Measurements from ENCODE around the gene SNRNP48. TPM values are rescaled to one million over a fixed set of nuclear protein-coding genes. Genes with fewer than 3 reads are reported as not detected.

The SNRNP48 gene
- total and polyA plus RNA-seq, 10 of the 15 experiments (the other 5 are each of a cell fraction or from before 2014, with no cell fraction given) = 3.2 to 14.4 (median 8.9) TPM

DNA sequence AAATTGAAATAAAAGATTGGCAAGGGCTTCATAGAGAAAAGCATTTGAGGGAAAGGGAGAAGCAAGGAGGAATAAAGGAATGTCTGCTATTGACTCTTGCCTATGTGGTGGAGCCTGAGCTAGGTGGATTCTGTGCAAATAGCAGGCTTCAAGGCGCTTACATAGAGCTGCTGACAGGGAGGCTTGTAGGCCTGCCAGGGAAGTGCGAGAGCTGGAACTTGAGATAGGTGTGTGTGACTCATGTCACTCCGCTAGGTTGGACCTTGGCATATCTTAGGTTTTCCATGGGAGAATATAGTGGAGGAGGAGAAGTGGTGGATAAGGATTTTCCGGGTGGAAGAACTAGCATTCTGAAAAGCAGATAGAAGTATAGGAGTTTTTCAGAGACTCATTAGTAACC lies 14.0 kb downstream of the SNRNP48 start:
- no peak for DNase-seq (ENCODE audit: low read depth, low spot score)
- in situ Hi-C loops (cut with MboI) (no loop called here), intact Hi-C loops (cut with micrococcal nuclease; ENCODE audit: unreplicated experiment) (no loop called here)
- POLR2A ChIA-PET = interaction anchor here (1.0 kb wide), 1 partner anchor 9 kb away, joined by 5 read pairs; no protein-coding TSS in a partner anchor
- no peak for ATAC-seq
- no peak for FAIRE-seq
- Histone ChIP-seq H3K27me3 (replicated peaks in 1 of 2; ENCODE audit: control insufficient read depth in 2 of 2, insufficient read depth in 2 of 2, low read length in 1 of 2) (no peaks in the 10 kb centered on the region), H3K9me3 (replicated peaks; ENCODE audit: control insufficient read depth, insufficient read depth, low read length) (no peaks in the 10 kb centered on the region), H2AFZ (ENCODE audit: control insufficient read depth, low read depth, low read length) (no peak overlapping the region), H3K36me3 (ENCODE audit: control insufficient read depth in 2 of 2, insufficient read depth in 2 of 2, low read length in 1 of 2) (peaks cover 6 to 24% of the 10 kb centered on the region in 2 experiments), H3K27ac (ENCODE audit: control insufficient read depth, insufficient read depth) (no peak overlapping the region), H4K20me1 (ENCODE audit: control insufficient read depth, insufficient read depth) (no peaks in the 10 kb centered on the region), H3K9ac (ENCODE audit: control insufficient read depth, insufficient read depth, low read length) (no peak overlapping the region), H3K79me2 (ENCODE audit: control insufficient read depth, insufficient read depth, low read length) (no peaks in the 10 kb centered on the region), H3K4me1 (ENCODE audit: control insufficient read depth, insufficient read depth, low read length) (peaks cover 3% of the 10 kb centered on the region; the same call in 1 of the 2 replicates), H3K4me2 (ENCODE audit: control insufficient read depth, insufficient read depth) (no peak overlapping the region), H3K4me3 (no peak overlapping the region)
- no TSS peak for BruUV-seq (replicated peaks)
- 98% methylated on average over 4 of the region's 4 CpGs for WGBS (ENCODE audit: insufficient coverage, insufficient replicate concordance, low lambda C conversion rate, missing lambda C conversion rate)
- CTCF ChIA-PET = interaction anchor here (1.1 to 1.5 kb wide), 2 partner anchors 11 to 298 kb away, joined by 3 read pairs; no protein-coding TSS in a partner anchor
- SMC1A ChIA-PET (ENCODE audit: uncharacterized antibody, unreplicated experiment) = interaction anchor here (0.9 to 2.0 kb wide), 3 partner anchors 27 to 328 kb away, joined by 3 to 7 read pairs (median 3); no protein-coding TSS in a partner anchor
- RAD21 ChIA-PET (ENCODE audit: unreplicated experiment) = interaction anchor here (1.5 kb wide), 1 partner anchor 328 kb away, joined by 3 read pairs; no protein-coding TSS in a partner anchor
- no peak for TF ChIP-seq ZNF24 (IDR thresholded peaks at IDR 0.05)
- TF ChIP-seq, protein P1, sequence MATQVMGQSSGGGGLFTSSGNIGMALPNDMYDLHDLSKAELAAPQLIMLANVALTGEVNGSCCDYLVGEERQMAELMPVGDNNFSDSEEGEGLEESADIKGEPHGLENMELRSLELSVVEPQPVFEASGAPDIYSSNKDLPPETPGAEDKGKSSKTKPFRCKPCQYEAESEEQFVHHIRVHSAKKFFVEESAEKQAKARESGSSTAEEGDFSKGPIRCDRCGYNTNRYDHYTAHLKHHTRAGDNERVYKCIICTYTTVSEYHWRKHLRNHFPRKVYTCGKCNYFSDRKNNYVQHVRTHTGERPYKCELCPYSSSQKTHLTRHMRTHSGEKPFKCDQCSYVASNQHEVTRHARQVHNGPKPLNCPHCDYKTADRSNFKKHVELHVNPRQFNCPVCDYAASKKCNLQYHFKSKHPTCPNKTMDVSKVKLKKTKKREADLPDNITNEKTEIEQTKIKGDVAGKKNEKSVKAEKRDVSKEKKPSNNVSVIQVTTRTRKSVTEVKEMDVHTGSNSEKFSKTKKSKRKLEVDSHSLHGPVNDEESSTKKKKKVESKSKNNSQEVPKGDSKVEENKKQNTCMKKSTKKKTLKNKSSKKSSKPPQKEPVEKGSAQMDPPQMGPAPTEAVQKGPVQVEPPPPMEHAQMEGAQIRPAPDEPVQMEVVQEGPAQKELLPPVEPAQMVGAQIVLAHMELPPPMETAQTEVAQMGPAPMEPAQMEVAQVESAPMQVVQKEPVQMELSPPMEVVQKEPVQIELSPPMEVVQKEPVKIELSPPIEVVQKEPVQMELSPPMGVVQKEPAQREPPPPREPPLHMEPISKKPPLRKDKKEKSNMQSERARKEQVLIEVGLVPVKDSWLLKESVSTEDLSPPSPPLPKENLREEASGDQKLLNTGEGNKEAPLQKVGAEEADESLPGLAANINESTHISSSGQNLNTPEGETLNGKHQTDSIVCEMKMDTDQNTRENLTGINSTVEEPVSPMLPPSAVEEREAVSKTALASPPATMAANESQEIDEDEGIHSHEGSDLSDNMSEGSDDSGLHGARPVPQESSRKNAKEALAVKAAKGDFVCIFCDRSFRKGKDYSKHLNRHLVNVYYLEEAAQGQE (IDR thresholded peaks at IDR 0.05; ENCODE audit: low read depth, low read length) = no peak
- no peak for TF ChIP-seq SMC3 (IDR thresholded peaks at IDR 0.05; ENCODE audit: borderline replicate concordance, low read length)
- no peak for TF ChIP-seq SMAD1 (IDR thresholded peaks at IDR 0.05; ENCODE audit: low read depth, partially characterized antibody)
- TF ChIP-seq NFIC (IDR thresholded peaks at IDR 0.05; ENCODE audit: low read depth, low read length) = no peak
- TF ChIP-seq ESRRA (IDR thresholded peaks at IDR 0.05; ENCODE audit: low read length) = no peak
- TF ChIP-seq MXI1 (IDR thresholded peaks at IDR 0.05; ENCODE audit: low read depth, low read length) = no peak
- no peak for TF ChIP-seq MTA3 (IDR thresholded peaks at IDR 0.05; ENCODE audit: borderline replicate concordance, low read length)
- no peak for TF ChIP-seq CREM (IDR thresholded peaks at IDR 0.05; ENCODE audit: low read depth)
- no peak for TF ChIP-seq SIN3A (IDR thresholded peaks at IDR 0.05; ENCODE audit: low read depth, low read length)
- TF ChIP-seq, protein P2, sequence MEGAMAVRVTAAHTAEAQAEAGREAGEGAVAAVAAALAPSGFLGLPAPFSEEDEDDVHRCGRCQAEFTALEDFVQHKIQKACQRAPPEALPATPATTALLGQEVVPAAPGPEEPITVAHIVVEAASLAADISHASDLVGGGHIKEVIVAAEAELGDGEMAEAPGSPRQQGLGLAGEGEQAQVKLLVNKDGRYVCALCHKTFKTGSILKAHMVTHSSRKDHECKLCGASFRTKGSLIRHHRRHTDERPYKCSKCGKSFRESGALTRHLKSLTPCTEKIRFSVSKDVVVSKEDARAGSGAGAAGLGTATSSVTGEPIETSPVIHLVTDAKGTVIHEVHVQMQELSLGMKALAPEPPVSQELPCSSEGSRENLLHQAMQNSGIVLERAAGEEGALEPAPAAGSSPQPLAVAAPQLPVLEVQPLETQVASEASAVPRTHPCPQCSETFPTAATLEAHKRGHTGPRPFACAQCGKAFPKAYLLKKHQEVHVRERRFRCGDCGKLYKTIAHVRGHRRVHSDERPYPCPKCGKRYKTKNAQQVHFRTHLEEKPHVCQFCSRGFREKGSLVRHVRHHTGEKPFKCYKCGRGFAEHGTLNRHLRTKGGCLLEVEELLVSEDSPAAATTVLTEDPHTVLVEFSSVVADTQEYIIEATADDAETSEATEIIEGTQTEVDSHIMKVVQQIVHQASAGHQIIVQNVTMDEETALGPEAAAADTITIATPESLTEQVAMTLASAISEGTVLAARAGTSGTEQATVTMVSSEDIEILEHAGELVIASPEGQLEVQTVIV (IDR thresholded peaks at IDR 0.05; ENCODE audit: borderline replicate concordance, partially characterized antibody) = no peak
- TF ChIP-seq CHD4 (IDR thresholded peaks at IDR 0.05) = no peak
- no peak for TF ChIP-seq RFX5 (IDR thresholded peaks at IDR 0.05; ENCODE audit: low read depth, low read length)
- no peak for TF ChIP-seq SUZ12 (IDR thresholded peaks at IDR 0.05; ENCODE audit: unreplicated experiment)
- no peak for TF ChIP-seq ETV6 (conservative IDR thresholded peaks at IDR 0.05 in 1 of 2, IDR thresholded peaks at IDR 0.05 in 1 of 2; ENCODE audit: borderline replicate concordance in 1 of 2, low read depth in 1 of 2)
- no peak for TF ChIP-seq HCFC1 (IDR thresholded peaks at IDR 0.05; ENCODE audit: low read length)
- no peak for TF ChIP-seq CBFB (IDR thresholded peaks at IDR 0.05; ENCODE audit: low read depth)
- no peak for TF ChIP-seq ZNF207 (IDR thresholded peaks at IDR 0.05; ENCODE audit: borderline replicate concordance)
